ENCODE measurements around the gene LSAMP. TPM values are rescaled to one million over a fixed set of nuclear protein-coding genes. Genes with fewer than 3 reads are reported as not detected.

Gene LSAMP
- total RNA-seq, 4 donors from 2014 or later = 1.1 to 3.5 (median 2.0) TPM

DNA sequence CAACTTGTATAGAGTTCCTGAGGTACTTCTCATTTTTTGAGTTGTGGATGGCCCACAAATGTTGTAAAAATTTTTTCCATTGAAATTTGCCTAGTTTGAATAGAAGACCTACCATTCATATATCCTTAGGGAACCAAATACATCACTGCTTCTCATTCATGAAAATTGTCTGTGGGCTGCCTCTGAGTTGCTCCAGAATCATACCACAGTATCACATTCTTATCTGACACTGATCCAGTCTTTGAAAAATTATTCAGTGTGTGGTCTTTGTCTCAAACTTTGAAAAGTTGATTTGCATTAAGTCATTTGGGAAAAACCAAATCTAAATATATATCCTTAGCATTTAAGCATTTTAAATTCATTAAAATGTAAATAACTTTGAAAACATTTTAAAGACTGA, 321.1 kb downstream of the LSAMP start:
- H3K4me3 ChIP-seq (ENCODE audit: low read depth, poor library complexity, severe bottlenecking) = no peak overlapping the region
- DNase-seq (ENCODE audit: low spot score in 2 of 2) = no peak
- intact Hi-C loops (cut with DNase I; ENCODE audit: low total_unique reads) = no loop called here
- TF ChIP-seq CTCF (IDR thresholded peaks at IDR 0.05) (no peak), POLR2A (IDR thresholded peaks at IDR 0.05) (no peak)

GRCh38 chr3:116118475-116119169, 326.7 kb downstream of the LSAMP start:
- intact Hi-C loops (cut with DNase I; ENCODE audit: low total_unique reads) = no loop called here
- no peak overlapping the region for H3K4me3 ChIP-seq (ENCODE audit: low read depth, poor library complexity, severe bottlenecking)
- DNase-seq (ENCODE audit: low spot score in 2 of 2) = no peak
- WGBS, 2 donors = 55 to 68% methylated on average over 3 of the region's 3 CpGs
- TF ChIP-seq POLR2A (IDR thresholded peaks at IDR 0.05) (no peak), CTCF (IDR thresholded peaks at IDR 0.05) (no peak)

- intact Hi-C loops (cut with DNase I; ENCODE audit: low total_unique reads) = no loop called here
- TF ChIP-seq CTCF (IDR thresholded peaks at IDR 0.05) = no peak
- TF ChIP-seq POLR2A (IDR thresholded peaks at IDR 0.05) = no peak
- no peak overlapping the region for H3K4me3 ChIP-seq (ENCODE audit: low read depth, poor library complexity, severe bottlenecking)
- WGBS, 2 donors = 48 to 53% methylated on average over 1 of the region's 1 CpG
- DNase-seq (ENCODE audit: low spot score in 2 of 2) = no peak
These were observed 330.7 kb downstream of the LSAMP start for GRCh38 chr3:116114586-116114985.

DNA sequence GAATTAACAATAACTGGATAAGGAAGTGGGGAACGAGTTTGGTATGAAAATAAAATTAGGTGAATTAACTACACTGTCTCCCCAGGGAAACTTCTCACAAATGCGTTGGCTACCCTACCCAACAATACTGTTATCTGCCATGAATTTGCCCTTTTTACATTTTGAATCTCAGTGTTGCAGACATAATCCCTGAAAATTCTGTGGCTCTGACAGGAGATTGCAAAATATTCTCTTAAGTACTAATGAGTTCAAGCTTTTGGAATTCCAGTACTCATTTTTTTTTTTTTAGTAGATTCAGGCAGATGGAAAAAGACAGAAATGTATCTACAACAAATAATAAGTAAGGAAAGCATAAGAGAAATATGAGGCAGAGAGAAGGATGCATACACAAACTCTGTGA, 332.6 kb downstream of the LSAMP start:
- intact Hi-C loops (cut with DNase I; ENCODE audit: low total_unique reads) = no loop called here
- no peak for DNase-seq (ENCODE audit: low spot score in 2 of 2)
- H3K4me3 ChIP-seq (ENCODE audit: low read depth, poor library complexity, severe bottlenecking) = no peak overlapping the region
- 28 to 50% methylated on average over 2 of the region's 2 CpGs for whole genome bisulfite sequencing, 2 donors
- TF ChIP-seq CTCF (IDR thresholded peaks at IDR 0.05) (no peak), POLR2A (IDR thresholded peaks at IDR 0.05) (no peak)

GRCh38 chr3:116111765-116112164, 333.5 kb downstream of the LSAMP start:
- no peak for DNase-seq (ENCODE audit: low spot score in 2 of 2)
- TF ChIP-seq CTCF (IDR thresholded peaks at IDR 0.05) (no peak), POLR2A (IDR thresholded peaks at IDR 0.05) (no peak)
- H3K4me3 ChIP-seq (ENCODE audit: low read depth, poor library complexity, severe bottlenecking) = no peak overlapping the region
- intact Hi-C loops (cut with DNase I; ENCODE audit: low total_unique reads) = no loop called here

Data from lower leg skin (tissue), 4 donors.